T-cell (primary cell): ENCODE data around the gene MAP3K9. TPM values are rescaled to one million over a fixed set of nuclear protein-coding genes. Genes with fewer than 3 reads are reported as not detected.
"Not testable (repeated sequence)": the region's sequence is repeated elsewhere in the genome, so short reads cannot be mapped to it uniquely, and the experiment has no call there.

Experiments
- ATAC-seq, 4 experiments: fragments of 200-7000 bp in 3 of 4; fragments of 150-1000 bp in 1 of 4; cut with Tn5 transposase; replicated peaks in 1 of 4; 1 replicate in 3 of 4; 2 replicates in 1 of 4; pipeline ENCODE4 v1.10.0; 2021; ENCODE audit warnings: moderate library complexity in 3 of 4, mild to moderate bottlenecking in 2 of 4, moderate number of reproducible peaks in 1 of 4
- CTCF ChIA-PET, 2 donors: fragments of 300-600 bp; sonication (Branson Sonifier 250); formaldehyde crosslinking; loops; one replicate each; lab custom pipeline; 2022; ENCODE audit warnings: antibody characterized with exemption in 2 of 2; lab: Charles Lee
- POLR2A ChIA-PET, 2 donors: fragments of 300-600 bp; sonication (Branson Sonifier 250); formaldehyde crosslinking; loops; one replicate each; lab custom pipeline; 2022; ENCODE audit warnings: antibody characterized with exemption in 2 of 2; lab: Charles Lee
- DNase-seq, 35 experiments: peaks; one replicate each; pipeline versions ENCODE4 v3.0.0 to v3.0.0-alpha.2; 2013 to 2023
- H3K27ac ChIP-seq: one replicate; pipeline ENCODE4 v1.5.1; 2013; ENCODE audit warnings: low read length
- H3K27me3 ChIP-seq, 2 experiments: replicated peaks in 1 of 2; 1 replicate in 1 of 2; 2 replicates in 1 of 2; pipeline versions ENCODE4 v1.6.1 to v1.7.0; 2013; ENCODE audit warnings: low read length in 1 of 2, mixed read lengths in 1 of 2; ENCODE audit not compliant: control insufficient read depth in 2 of 2, insufficient read depth in 2 of 2; ENCODE audit errors: extremely low read depth in 1 of 2
- H3K36me3 ChIP-seq, 2 donors: 1 replicate in 1 of 2; 2 replicates in 1 of 2; pipeline versions ENCODE4 v1.6.1 to v1.7.0; 2013; ENCODE audit warnings: low read length in 1 of 2; ENCODE audit not compliant: control insufficient read depth in 2 of 2, insufficient read depth in 1 of 2; ENCODE audit errors: extremely low read depth in 1 of 2
- H3K4me1 ChIP-seq, 2 experiments: 1 replicate in 1 of 2; 2 replicates in 1 of 2; pipeline versions ENCODE4 v1.6.1 to v1.7.0; 2013; ENCODE audit warnings: low read length in 2 of 2, mixed read lengths in 1 of 2; ENCODE audit not compliant: insufficient read depth in 2 of 2, control insufficient read depth in 1 of 2; ENCODE audit errors: extremely low read depth in 1 of 2
- H3K4me3 ChIP-seq, 2 donors: 1 replicate in 1 of 2; 2 replicates in 1 of 2; pipeline versions ENCODE4 v1.5.1 to v1.7.0; 2013; ENCODE audit warnings: mild to moderate bottlenecking in 2 of 2, low read length in 1 of 2, moderate library complexity in 1 of 2; ENCODE audit not compliant: control insufficient read depth in 1 of 2; ENCODE audit errors: extremely low read depth in 1 of 2
- H3K9me3 ChIP-seq: 2 replicates; pipeline ENCODE4 v1.7.0; 2013
- H3K27ac Mint-ChIP-seq, 2 donors: one replicate each; pipeline ENCODE4 v1.8.0; 2020 to 2021; ENCODE audit warnings: mild to moderate bottlenecking in 2 of 2, mixed read lengths in 2 of 2
- H3K27me3 Mint-ChIP-seq, 2 donors: one replicate each; pipeline ENCODE4 v1.8.0; 2021 to 2022; ENCODE audit warnings: mixed read lengths in 2 of 2
- H3K36me3 Mint-ChIP-seq: one replicate; pipeline ENCODE4 v1.8.0; 2021; ENCODE audit warnings: mixed read lengths
- H3K4me1 Mint-ChIP-seq, 3 donors: one replicate each; pipeline ENCODE4 v1.8.0; 2020 to 2022; ENCODE audit warnings: mixed read lengths in 3 of 3, mild to moderate bottlenecking in 1 of 3
- H3K4me3 Mint-ChIP-seq, 3 donors: one replicate each; pipeline ENCODE4 v1.8.0; 2020 to 2022; ENCODE audit warnings: mild to moderate bottlenecking in 3 of 3, mixed read lengths in 3 of 3, moderate library complexity in 3 of 3
- H3K9me3 Mint-ChIP-seq, 3 donors: one replicate each; pipeline ENCODE4 v1.8.0; 2020 to 2022; ENCODE audit warnings: mixed read lengths in 3 of 3
- WGBS: methylation state at CpG from one replicate; pipeline ENCODE4 v1.1.5; 2013; ENCODE audit warnings: missing lambda C conversion rate; ENCODE audit not compliant: insufficient coverage; 5-methylcytosine and 5-hydroxymethylcytosine counted together
- total RNA-seq, 35 experiments: library from RNA in 6 of 35; stranded (reverse) in 6 of 35; fragments of 120-200 nt in 1 of 35; gene quantifications; one replicate each; pipeline versions ENCODE4 v1.2.1 to v1.2.4 and lab custom pipeline; 2013 to 2026

Gene MAP3K9
- total RNA-seq, 5 donors from 2014 or later (not counting 1 experiment from before 2014, with no cell fraction given), result 4.8 to 7.0 (median 6.6) TPM

DNA sequence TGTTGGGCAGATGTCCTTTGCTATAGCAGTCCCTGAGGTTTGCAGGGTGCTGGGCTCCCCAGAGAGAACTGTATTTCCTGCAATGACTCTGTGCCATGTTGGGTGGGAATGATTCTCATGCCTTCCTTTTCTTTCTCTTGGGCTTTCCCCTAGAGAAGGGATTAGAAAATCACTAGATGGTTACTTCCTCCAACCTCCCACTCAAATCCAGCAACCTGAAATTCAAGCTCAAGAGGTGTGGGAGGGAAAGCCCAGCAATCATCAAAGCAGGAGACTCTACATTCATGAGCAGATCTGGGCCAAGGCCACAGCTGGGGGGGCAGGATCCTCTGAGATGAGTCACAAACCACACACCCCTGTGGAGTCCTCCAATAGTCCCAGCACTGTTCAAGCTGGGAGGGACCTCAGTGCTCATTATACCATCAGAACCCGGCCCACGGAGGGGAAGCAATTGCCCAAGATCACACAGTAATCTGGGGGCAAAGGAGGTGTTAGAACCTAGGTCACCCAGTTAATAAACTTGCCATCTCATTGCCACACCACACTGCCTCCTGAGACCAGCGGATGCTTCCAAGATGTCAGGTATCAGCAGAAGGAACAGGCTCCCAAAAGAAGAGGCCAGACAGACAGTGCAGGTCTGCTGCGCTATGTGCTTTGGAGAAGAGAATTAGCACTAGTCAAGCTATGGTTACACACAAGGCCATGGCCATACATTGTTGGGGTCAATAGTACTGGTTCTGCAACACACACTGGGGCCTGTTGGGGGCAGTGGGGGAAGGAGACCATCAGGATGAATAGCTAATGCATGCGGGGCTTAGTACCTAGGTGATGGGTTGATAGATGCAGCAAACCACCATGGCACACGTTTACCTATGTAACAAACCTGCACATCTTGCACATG, 101.9 kb downstream of the MAP3K9 start:
- H3K4me3 Mint-ChIP-seq, result no peak overlapping the region
- no peak for DNase-seq

DNA sequence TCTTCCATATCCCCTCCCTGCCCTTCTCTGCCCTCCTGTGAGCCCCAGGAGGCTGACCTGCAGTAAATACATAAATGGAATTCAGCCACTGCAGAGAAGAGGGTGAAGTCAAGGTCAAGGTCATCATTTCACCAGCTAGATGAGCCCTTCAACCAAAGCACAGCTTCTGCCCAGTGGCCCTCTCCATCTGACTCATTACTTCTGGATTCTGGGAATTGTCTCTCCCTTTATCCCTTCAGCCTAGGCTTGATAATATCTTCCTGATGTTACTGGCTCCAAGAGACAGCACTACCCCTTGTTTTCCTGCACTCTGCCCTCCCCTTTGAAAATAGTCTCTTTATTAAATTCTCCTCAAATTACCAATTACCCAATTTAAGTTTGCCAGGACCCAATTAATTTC, 103.1 kb downstream of the MAP3K9 start:
- no peak overlapping the region for H3K27ac Mint-ChIP-seq

More for the DNA sequence above, 101.9 kb downstream of the MAP3K9 start:
- Histone ChIP-seq H3K27me3 (no peaks in the 10 kb centered on the region), H3K27ac (no peak overlapping the region), H3K4me1 (no peaks in the 10 kb centered on the region), H3K4me3 (no peak overlapping the region), H3K9me3 (no peaks in the 10 kb centered on the region), H3K36me3 (no peaks in the 10 kb centered on the region)
- Mint-ChIP-seq H3K27ac (no peak overlapping the region), H3K4me1 (no peaks in the 10 kb centered on the region), H3K9me3 (no peaks in the 10 kb centered on the region), H3K27me3 (no peaks in the 10 kb centered on the region), H3K36me3 (no peaks in the 10 kb centered on the region)
- ChIA-PET POLR2A (no interaction called here), CTCF (interaction anchor here (0.5 to 0.8 kb wide), 3 partner anchors 12 to 1063 kb away, joined by 4 read pairs; no protein-coding TSS in a partner anchor)
- ATAC-seq, result no peak
- 100% methylated on average over 1 of the region's 6 CpGs for WGBS

DNA sequence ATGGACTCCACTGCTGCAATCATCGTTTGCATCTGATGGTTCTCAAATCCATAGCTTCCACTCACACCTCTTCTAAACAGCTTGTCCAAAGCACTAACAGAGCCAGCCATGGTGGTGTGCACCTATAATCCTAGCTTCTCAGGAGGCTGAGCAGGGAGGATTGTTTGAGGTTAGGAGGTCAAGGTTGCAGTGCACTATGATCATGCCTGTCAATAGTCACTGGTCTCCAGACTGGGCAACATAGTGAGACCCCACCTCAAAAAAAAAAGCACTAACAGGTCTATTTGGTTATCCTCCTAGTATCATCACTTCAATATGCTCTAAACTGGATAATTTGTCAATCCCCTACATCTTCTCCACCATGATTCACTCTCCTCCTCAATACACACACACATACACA, 104.4 kb downstream of the MAP3K9 start:
- H3K4me3 Mint-ChIP-seq, result no peak overlapping the region
- H3K4me1 ChIP-seq, result no peaks in the 10 kb centered on the region
- no peaks in the 10 kb centered on the region for H3K27me3 ChIP-seq
- no peak overlapping the region for H3K27ac Mint-ChIP-seq
- DNase-seq, result no peak
- no CpG with 5 or more reads among the region's 1 CpG for WGBS
- H3K4me3 ChIP-seq, result no peak overlapping the region
- H3K27ac ChIP-seq, result no peak overlapping the region
- H3K9me3 ChIP-seq, result no peaks in the 10 kb centered on the region
- H3K36me3 Mint-ChIP-seq, result no peaks in the 10 kb centered on the region
- H3K27me3 Mint-ChIP-seq, result no peaks in the 10 kb centered on the region
- ChIA-PET POLR2A (no interaction called here), CTCF (interaction anchor here (0.7 to 1.0 kb wide), 2 partner anchors 44 to 454 kb away, joined by 3 read pairs; no protein-coding TSS in a partner anchor)
- H3K36me3 ChIP-seq, result no peaks in the 10 kb centered on the region
- ATAC-seq, result no peak
- H3K9me3 Mint-ChIP-seq, result no peaks in the 10 kb centered on the region
- no peaks in the 10 kb centered on the region for H3K4me1 Mint-ChIP-seq

More for the DNA sequence above, 103.1 kb downstream of the MAP3K9 start:
- no peaks in the 10 kb centered on the region for H3K4me1 ChIP-seq
- no peak for ATAC-seq
- no peak overlapping the region for H3K4me3 ChIP-seq
- no peak for DNase-seq
- no peak overlapping the region for H3K27ac ChIP-seq
- no peaks in the 10 kb centered on the region for H3K36me3 ChIP-seq
- ChIA-PET POLR2A (interaction anchor here in 1 of 2 donors (0.6 kb wide), 1 partner anchor 106 kb away, joined by 4 read pairs; no protein-coding TSS in a partner anchor), CTCF (interaction anchor here (0.5 to 1.0 kb wide), 4 partner anchors 45 to 112 kb away, joined by 3 read pairs; no protein-coding TSS in a partner anchor)
- no peaks in the 10 kb centered on the region for H3K9me3 ChIP-seq
- H3K4me1 Mint-ChIP-seq, result no peaks in the 10 kb centered on the region
- no peaks in the 10 kb centered on the region for H3K27me3 Mint-ChIP-seq
- H3K27me3 ChIP-seq, result no peaks in the 10 kb centered on the region
- H3K4me3 Mint-ChIP-seq, result no peak overlapping the region
- H3K36me3 Mint-ChIP-seq, result no peaks in the 10 kb centered on the region
- H3K9me3 Mint-ChIP-seq, result no peaks in the 10 kb centered on the region

GRCh38 chr14:70703621-70704168, 105.6 kb downstream of the MAP3K9 start:
- H3K4me1 Mint-ChIP-seq, H3K4me3 ChIP-seq, H3K27me3 Mint-ChIP-seq, H3K36me3 ChIP-seq, POLR2A ChIA-PET, H3K27ac Mint-ChIP-seq, H3K4me1 ChIP-seq, H3K9me3 Mint-ChIP-seq, H3K36me3 Mint-ChIP-seq, ATAC-seq, H3K27me3 ChIP-seq, H3K27ac ChIP-seq, DNase-seq, H3K9me3 ChIP-seq, H3K4me3 Mint-ChIP-seq: not testable (repeated sequence)
- WGBS, result no CpG with 5 or more reads among the region's 1 CpG
- CTCF ChIA-PET, result interaction anchor here in 1 of 2 donors (0.6 to 1.0 kb wide), 3 partner anchors 12 to 344 kb away, joined by 3 read pairs; no protein-coding TSS in a partner anchor

DNA sequence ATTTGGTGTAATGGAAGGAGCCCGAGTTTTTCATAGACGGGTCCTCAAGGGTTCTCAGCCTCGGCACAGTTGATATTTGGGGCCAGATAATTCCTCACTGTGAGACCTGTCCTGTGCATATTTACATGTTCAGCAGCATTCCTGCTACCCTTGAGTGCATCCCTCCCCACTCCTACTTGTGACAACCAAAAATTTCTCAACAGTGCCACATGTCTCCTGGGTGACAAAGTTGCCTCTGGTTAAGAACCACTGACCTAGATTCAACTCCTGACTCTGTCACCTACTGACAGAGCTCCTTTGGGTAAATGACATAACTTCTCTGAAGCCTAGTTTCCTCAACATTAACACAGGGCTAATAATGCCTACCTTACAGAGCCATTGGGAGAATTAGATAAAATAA, 107.2 kb downstream of the MAP3K9 start:
- ChIA-PET POLR2A (no interaction called here), CTCF (interaction anchor here in 1 of 2 donors (0.9 kb wide), 1 partner anchor 115 kb away, joined by 4 read pairs; no protein-coding TSS in a partner anchor)
- no peak overlapping the region for H3K4me3 Mint-ChIP-seq
- ATAC-seq, result no peak
- Histone ChIP-seq H3K4me1 (no peaks in the 10 kb centered on the region), H3K4me3 (no peak overlapping the region), H3K36me3 (no peaks in the 10 kb centered on the region), H3K27ac (no peak overlapping the region), H3K9me3 (no peaks in the 10 kb centered on the region), H3K27me3 (peaks cover 0 to 7% of the 10 kb centered on the region in 2 experiments)
- no peak overlapping the region for H3K27ac Mint-ChIP-seq
- no CpG with 5 or more reads among the region's 3 CpGs for WGBS
- no peaks in the 10 kb centered on the region for H3K36me3 Mint-ChIP-seq
- H3K4me1 Mint-ChIP-seq, result no peaks in the 10 kb centered on the region
- H3K9me3 Mint-ChIP-seq, result no peaks in the 10 kb centered on the region
- H3K27me3 Mint-ChIP-seq, result no peaks in the 10 kb centered on the region
- no peak for DNase-seq

DNA sequence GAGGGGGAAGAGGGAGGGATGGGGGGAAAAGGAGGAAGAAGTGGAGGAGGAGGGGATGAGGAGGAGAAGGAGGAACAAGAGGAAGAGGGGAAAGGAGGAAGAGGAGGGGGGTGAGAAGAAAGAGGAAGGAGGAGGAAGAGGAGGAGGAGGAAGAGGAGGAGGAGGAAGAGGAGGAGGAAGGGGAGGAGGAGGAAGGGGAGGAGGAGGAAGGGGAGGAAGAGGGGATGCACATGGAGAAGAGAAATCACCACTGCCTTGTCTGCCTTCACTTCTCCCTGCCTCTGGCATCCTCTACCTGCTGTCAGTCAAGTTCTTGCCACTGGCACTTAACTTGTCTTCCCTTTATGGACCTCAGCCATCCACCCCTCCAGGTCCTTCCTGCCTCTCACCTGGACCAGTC, 107.7 kb downstream of the MAP3K9 start:
- H3K9me3 Mint-ChIP-seq, result no peaks in the 10 kb centered on the region
- no peak overlapping the region for H3K27ac Mint-ChIP-seq

More for the DNA sequence above, 107.7 kb downstream of the MAP3K9 start:
- Mint-ChIP-seq H3K27me3 (no peaks in the 10 kb centered on the region), H3K36me3 (no peaks in the 10 kb centered on the region), H3K4me3 (no peak overlapping the region), H3K4me1 (no peaks in the 10 kb centered on the region)
- H3K27me3 ChIP-seq, result peaks cover 0 to 7% of the 10 kb centered on the region in 2 experiments
- ChIA-PET CTCF (interaction anchor here in 1 of 2 donors (0.9 kb wide), 1 partner anchor 116 kb away, joined by 4 read pairs; no protein-coding TSS in a partner anchor), POLR2A (no interaction called here)
- DNase-seq (no peak), ATAC-seq (no peak)
- H3K27ac ChIP-seq, result no peak overlapping the region
- no peaks in the 10 kb centered on the region for H3K36me3 ChIP-seq
- H3K4me1 ChIP-seq, result no peaks in the 10 kb centered on the region
- H3K9me3 ChIP-seq, result no peaks in the 10 kb centered on the region
- no peak overlapping the region for H3K4me3 ChIP-seq
